GM12891 (cell line): ENCODE measurements around the gene EXOC4.

Experiments
- PAX5 ChIP-seq: IDR thresholded peaks from 2 replicates; pipeline ENCODE4 v1.6.1; 2011; ENCODE audit warnings: low read length, moderate library complexity, mild to moderate bottlenecking; ENCODE audit not compliant: insufficient read depth, severe bottlenecking
- POLR2A ChIP-seq: IDR thresholded peaks from 2 replicates; pipeline ENCODE4 v1.6.1; 2011; ENCODE audit warnings: low read depth, low read length, control low read depth
- POLR2AphosphoS5 ChIP-seq: IDR thresholded peaks from 2 replicates; pipeline ENCODE4 v1.6.1; 2011; ENCODE audit warnings: low read depth, low read length, control low read depth
- TAF1 ChIP-seq: IDR thresholded peaks from 2 replicates; pipeline ENCODE4 v1.6.1; 2011; ENCODE audit warnings: low read depth, low read length, control low read depth

- TF ChIP-seq POLR2A (no peak), POLR2AphosphoS5 (no peak), TAF1 (no peak), PAX5 (no peak)
Observed at GRCh38 chr7:133910761-133911160, 657.9 kb downstream of the EXOC4 start.
